Astrocyte of the hippocampus (primary cell): ENCODE data around the gene KCTD19.

Source experiments
- DNase-seq: peaks from one replicate; pipeline ENCODE4 v3.0.0; 2011; ENCODE audit warnings: low read depth, low spot score

The KCTD19 gene

DNA sequence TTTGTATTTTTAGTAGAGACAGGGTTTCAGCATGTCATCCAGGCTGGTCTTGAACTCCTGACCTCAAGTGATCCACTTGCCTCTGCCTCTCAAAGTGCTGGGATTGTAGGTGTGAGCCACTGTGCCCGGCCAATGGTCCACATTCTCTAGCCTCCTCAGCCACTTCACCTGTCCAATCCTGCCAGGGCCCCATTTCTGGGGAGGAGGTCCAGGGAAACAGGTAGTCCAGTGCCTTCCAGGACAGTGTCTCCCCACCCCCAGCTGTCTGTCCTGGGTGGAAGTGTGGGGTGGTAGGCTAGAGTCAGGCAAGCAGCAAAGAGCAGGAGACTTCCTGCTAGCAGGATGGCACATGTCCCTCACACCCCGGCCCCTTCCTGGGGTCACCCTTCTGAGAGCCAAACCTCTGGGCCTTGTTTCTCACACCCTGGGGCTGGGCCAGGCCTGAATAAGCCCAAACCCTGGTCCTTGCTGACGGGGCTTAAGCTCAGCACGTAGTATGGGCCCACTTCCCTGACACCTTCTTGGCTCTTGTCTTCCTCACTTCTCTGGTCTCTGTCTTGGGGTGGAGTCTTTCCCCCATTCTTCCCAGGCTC lies 84.3 kb downstream of the KCTD19 start:
- DNase-seq = no peak

DNA sequence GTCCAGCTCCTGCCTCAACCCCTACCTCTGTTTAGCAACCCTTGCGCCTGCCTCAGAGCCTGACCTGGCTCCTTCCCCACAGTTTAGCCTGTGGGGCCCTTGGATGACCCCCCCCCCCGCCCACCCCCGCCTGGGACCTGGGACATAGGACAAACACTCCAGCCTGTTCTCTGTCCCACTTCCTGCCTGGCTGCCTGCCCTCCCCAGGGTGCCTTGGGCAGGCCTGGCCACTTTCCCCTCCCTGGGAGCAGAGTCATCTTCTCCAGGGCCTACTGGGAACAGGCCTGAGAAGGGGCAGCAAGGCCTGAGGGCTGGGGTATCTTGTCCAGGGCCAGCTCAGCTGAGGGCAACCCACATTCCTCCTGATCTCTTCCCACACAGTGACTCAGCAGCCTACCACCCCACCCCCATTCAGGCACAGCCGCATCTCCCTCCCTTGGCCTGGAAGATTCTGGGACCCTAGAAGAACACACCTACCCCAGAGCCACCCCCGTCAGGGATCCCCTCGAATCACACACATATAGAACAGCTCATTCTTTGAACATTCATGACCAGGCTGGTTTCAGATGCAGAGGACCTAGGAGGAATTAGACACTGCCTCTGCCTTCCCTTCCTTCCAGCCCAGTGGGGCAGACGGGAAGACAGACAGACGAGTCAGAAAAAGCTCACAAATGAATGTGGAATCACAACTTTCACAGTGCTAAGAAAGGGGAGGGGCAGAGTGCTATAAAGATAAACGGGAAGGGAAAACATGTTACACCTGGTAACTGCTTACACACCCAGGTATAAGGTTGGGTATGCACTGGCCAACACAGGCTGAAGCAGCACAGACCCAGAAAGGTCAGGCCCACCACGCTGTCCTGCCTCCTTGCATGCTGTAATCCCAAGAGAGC lies 85.3 kb downstream of the KCTD19 start:
- peak; percentile 77 for DNase-seq

DNA sequence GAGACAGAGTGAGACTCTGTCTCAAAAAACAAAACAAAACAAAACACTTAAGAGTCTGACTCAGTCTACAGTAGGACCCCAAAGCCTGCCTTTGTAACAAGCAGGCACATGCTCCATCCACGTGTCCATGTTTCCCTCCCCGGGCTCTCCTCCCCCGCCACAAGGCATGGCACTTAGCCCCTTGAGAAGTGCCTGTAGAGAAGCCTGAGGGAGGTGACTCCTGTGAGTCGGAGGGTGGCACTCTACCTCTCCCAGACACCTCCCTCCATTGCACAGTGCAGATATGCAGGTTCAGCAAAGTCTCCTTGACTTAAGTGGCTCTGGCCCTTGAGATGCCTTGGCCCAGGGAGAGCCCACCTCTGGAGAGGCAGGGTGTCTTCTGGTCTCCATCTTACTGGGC lies 86.0 kb downstream of the KCTD19 start:
- peak; percentile 34 for DNase-seq
